Measurements from ENCODE around the gene NXPH4.

Gene NXPH4

DNA sequence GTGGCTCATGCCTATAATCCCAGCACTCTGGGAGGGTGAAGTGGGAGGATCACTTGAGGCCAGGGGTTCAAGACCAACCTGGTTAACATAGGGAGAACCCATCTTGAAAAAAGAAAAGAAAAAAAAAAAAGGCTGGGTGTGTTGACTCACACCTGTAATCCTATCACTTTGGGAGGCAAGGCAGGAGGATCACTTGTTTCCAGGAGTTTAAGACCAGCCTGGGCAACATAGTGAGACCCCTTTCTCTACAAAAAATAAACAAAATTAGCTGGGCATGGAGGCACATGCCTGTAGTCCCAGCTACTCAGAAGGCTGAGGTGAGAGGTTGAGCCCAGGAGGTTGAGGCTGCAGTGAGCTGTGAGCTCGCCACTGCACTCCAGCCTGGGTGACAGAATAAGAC lies 46.2 kb upstream of the NXPH4 start:
- no peak for TF ChIP-seq RAD21 (IDR thresholded peaks at IDR 0.05; ENCODE audit: low read depth)
- no peak for TF ChIP-seq EP300 (IDR thresholded peaks at IDR 0.05; ENCODE audit: borderline replicate concordance)
- no peak for TF ChIP-seq EGR1 (IDR thresholded peaks at IDR 0.05)
- TF ChIP-seq FOXM1 (IDR thresholded peaks at IDR 0.05; ENCODE audit: borderline replicate concordance, low read depth): no peak
- TF ChIP-seq TAF1 (IDR thresholded peaks at IDR 0.05; ENCODE audit: low read depth): no peak
- TF ChIP-seq, protein P1, sequence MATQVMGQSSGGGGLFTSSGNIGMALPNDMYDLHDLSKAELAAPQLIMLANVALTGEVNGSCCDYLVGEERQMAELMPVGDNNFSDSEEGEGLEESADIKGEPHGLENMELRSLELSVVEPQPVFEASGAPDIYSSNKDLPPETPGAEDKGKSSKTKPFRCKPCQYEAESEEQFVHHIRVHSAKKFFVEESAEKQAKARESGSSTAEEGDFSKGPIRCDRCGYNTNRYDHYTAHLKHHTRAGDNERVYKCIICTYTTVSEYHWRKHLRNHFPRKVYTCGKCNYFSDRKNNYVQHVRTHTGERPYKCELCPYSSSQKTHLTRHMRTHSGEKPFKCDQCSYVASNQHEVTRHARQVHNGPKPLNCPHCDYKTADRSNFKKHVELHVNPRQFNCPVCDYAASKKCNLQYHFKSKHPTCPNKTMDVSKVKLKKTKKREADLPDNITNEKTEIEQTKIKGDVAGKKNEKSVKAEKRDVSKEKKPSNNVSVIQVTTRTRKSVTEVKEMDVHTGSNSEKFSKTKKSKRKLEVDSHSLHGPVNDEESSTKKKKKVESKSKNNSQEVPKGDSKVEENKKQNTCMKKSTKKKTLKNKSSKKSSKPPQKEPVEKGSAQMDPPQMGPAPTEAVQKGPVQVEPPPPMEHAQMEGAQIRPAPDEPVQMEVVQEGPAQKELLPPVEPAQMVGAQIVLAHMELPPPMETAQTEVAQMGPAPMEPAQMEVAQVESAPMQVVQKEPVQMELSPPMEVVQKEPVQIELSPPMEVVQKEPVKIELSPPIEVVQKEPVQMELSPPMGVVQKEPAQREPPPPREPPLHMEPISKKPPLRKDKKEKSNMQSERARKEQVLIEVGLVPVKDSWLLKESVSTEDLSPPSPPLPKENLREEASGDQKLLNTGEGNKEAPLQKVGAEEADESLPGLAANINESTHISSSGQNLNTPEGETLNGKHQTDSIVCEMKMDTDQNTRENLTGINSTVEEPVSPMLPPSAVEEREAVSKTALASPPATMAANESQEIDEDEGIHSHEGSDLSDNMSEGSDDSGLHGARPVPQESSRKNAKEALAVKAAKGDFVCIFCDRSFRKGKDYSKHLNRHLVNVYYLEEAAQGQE (IDR thresholded peaks at IDR 0.05; ENCODE audit: low read depth): no peak
- no peak for TF ChIP-seq YY1 (IDR thresholded peaks at IDR 0.05; ENCODE audit: low read depth)
- TF ChIP-seq, protein P2, sequence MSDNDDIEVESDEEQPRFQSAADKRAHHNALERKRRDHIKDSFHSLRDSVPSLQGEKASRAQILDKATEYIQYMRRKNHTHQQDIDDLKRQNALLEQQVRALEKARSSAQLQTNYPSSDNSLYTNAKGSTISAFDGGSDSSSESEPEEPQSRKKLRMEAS (IDR thresholded peaks at IDR 0.05): no peak
- TF ChIP-seq, protein P3, sequence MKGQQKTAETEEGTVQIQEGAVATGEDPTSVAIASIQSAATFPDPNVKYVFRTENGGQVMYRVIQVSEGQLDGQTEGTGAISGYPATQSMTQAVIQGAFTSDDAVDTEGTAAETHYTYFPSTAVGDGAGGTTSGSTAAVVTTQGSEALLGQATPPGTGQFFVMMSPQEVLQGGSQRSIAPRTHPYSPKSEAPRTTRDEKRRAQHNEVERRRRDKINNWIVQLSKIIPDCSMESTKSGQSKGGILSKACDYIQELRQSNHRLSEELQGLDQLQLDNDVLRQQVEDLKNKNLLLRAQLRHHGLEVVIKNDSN (IDR thresholded peaks at IDR 0.05): no peak
- no peak for TF ChIP-seq TCF12 (IDR thresholded peaks at IDR 0.05; ENCODE audit: low read depth)
- TF ChIP-seq ZBTB7A (IDR thresholded peaks at IDR 0.05; ENCODE audit: low read depth): no peak
- no peak for TF ChIP-seq NFIC (IDR thresholded peaks at IDR 0.05)
- TF ChIP-seq CEBPB (IDR thresholded peaks at IDR 0.05): no peak

DNA sequence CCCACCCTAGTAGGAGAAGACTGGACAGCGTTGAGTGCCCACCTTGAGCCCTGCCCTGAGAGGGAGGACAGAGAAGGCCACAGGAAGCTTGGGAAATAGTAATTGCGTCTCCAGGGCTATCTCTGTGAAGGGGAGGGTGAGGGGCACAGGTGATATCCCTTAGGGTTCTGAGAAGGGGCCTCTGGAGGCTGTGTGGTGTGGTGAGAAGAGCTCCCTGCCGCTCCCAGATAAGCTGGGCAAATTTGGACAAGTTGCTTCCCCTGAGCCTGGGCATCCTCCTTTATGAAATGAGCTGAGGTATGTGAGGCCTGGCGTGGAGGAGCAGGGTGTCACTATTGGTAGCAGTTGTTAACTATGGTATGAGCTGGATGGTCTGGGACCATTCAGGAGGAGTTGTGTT lies 45.7 kb upstream of the NXPH4 start:
- TF ChIP-seq TEAD4 (IDR thresholded peaks at IDR 0.05) (no peak), CREB1 (IDR thresholded peaks at IDR 0.05; ENCODE audit: low read depth) (no peak), NFIC (IDR thresholded peaks at IDR 0.05) (no peak), CEBPB (IDR thresholded peaks at IDR 0.05) (no peak), ZBTB7A (IDR thresholded peaks at IDR 0.05; ENCODE audit: low read depth) (no peak)

DNA sequence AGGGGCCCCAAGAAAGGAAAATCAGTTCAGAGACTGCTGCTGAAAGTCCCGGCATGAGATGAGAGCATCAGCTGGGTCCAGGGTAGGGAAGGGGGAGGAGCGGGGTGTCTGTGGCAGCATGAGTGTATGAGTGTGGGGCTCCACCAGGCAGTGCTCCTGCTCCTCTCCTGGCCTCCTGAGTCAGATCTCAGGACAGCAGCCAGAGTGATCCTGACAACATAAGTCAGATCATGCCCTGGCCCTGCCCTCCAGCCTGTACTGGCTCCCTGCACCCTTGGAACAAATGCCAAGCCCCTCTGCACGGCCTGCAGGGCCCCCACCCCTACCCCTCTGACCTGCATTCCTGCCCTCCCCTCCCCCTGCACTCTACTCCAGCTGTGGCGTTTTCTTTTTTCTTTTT lies 44.9 kb upstream of the NXPH4 start:
- TF ChIP-seq ZBTB7A (IDR thresholded peaks at IDR 0.05; ENCODE audit: low read depth) (no peak), TEAD4 (IDR thresholded peaks at IDR 0.05) (no peak), RAD21 (IDR thresholded peaks at IDR 0.05; ENCODE audit: low read depth) (no peak), TAF1 (IDR thresholded peaks at IDR 0.05; ENCODE audit: low read depth) (no peak), EP300 (IDR thresholded peaks at IDR 0.05; ENCODE audit: borderline replicate concordance) (no peak), CREB1 (IDR thresholded peaks at IDR 0.05; ENCODE audit: low read depth) (no peak), FOXM1 (IDR thresholded peaks at IDR 0.05; ENCODE audit: borderline replicate concordance, low read depth) (no peak), TCF12 (IDR thresholded peaks at IDR 0.05; ENCODE audit: low read depth) (no peak), YY1 (IDR thresholded peaks at IDR 0.05; ENCODE audit: low read depth) (no peak), CEBPB (IDR thresholded peaks at IDR 0.05) (no peak), NFIC (IDR thresholded peaks at IDR 0.05) (no peak), EGR1 (IDR thresholded peaks at IDR 0.05) (no peak)
- TF ChIP-seq, protein P1 (IDR thresholded peaks at IDR 0.05; ENCODE audit: low read depth): no peak
- TF ChIP-seq, protein P3 (IDR thresholded peaks at IDR 0.05): no peak
- TF ChIP-seq, protein P2 (IDR thresholded peaks at IDR 0.05): no peak

DNA sequence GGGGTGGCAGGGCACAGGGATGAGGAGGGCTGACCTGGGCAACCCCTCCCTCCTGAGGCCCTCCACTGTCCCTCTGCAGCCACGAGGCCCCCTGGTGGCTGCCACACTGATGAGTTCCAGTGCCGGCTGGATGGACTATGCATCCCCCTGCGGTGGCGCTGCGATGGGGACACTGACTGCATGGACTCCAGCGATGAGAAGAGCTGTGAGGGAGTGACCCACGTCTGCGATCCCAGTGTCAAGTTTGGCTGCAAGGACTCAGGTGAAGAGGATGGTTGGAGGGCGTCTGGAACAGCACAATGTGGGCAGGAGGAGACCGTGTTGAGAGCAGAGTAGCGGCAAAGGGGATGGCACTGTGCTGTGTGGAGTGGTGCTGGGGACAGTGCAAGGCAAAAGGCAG lies 43.5 kb upstream of the NXPH4 start:
- TF ChIP-seq EP300 (IDR thresholded peaks at IDR 0.05; ENCODE audit: borderline replicate concordance) (no peak), RAD21 (IDR thresholded peaks at IDR 0.05; ENCODE audit: low read depth) (peak; percentile 44), NFIC (IDR thresholded peaks at IDR 0.05) (no peak), CREB1 (IDR thresholded peaks at IDR 0.05; ENCODE audit: low read depth) (no peak), ZBTB7A (IDR thresholded peaks at IDR 0.05; ENCODE audit: low read depth) (0 out of 2 replicates have a peak, but pooled peaks have one; percentile 39), TEAD4 (IDR thresholded peaks at IDR 0.05) (no peak)
- TF ChIP-seq, protein P2 (IDR thresholded peaks at IDR 0.05): no peak

DNA sequence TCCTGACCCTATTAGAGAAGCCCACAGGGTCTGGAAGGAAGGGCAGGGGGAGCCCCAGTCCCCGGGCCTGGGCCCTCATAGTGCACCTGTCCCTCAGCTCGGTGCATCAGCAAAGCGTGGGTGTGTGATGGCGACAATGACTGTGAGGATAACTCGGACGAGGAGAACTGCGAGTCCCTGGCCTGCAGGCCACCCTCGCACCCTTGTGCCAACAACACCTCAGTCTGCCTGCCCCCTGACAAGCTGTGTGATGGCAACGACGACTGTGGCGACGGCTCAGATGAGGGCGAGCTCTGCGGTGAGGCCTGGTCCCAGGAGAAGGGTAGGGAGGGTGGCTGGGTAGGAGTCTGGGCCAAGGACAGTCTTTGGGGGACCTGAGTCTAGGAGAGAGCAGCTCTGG lies 42.9 kb upstream of the NXPH4 start:
- TF ChIP-seq NFIC (IDR thresholded peaks at IDR 0.05) (no peak), EP300 (IDR thresholded peaks at IDR 0.05; ENCODE audit: borderline replicate concordance) (no peak), CREB1 (IDR thresholded peaks at IDR 0.05; ENCODE audit: low read depth) (no peak), TEAD4 (IDR thresholded peaks at IDR 0.05) (no peak), EGR1 (IDR thresholded peaks at IDR 0.05) (no peak), FOXM1 (IDR thresholded peaks at IDR 0.05; ENCODE audit: borderline replicate concordance, low read depth) (no peak), RAD21 (IDR thresholded peaks at IDR 0.05; ENCODE audit: low read depth) (no peak), YY1 (IDR thresholded peaks at IDR 0.05; ENCODE audit: low read depth) (no peak), TCF12 (IDR thresholded peaks at IDR 0.05; ENCODE audit: low read depth) (no peak), TAF1 (IDR thresholded peaks at IDR 0.05; ENCODE audit: low read depth) (no peak)
- TF ChIP-seq, protein P3 (IDR thresholded peaks at IDR 0.05): no peak
- TF ChIP-seq, protein P1 (IDR thresholded peaks at IDR 0.05; ENCODE audit: low read depth): no peak
- TF ChIP-seq, protein P2 (IDR thresholded peaks at IDR 0.05): no peak
